Measurements from ENCODE around the gene SLC12A5.
"Not testable (repeated sequence)": the region's sequence is repeated elsewhere in the genome, so short reads cannot be mapped to it uniquely, and the experiment has no call there.

SLC12A5 gene

DNA sequence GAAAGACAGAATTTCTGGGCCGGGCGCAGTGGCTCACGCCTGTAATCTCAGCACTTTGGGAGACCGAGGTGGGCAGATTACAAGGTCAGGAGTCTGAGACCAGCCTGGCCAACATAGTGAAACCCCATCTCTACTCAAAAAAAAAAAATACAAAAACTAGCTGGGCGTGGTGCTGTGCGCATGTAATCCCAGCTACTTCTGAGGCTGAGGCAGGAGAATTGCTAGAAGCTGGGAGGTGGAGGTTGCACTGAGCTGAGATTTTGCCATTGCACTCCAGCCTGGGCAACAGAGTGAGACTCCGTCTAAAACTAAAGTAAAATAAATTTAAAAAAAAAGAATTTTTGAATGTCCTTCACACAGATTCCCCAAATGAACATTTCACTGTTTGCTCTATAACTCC is 71.4 kb downstream of the SLC12A5 start:
- not testable (repeated sequence) for H3K4me1 ChIP-seq (ENCODE audit: control insufficient read depth, insufficient read depth, low read length, poor library complexity, severe bottlenecking); H3K27ac ChIP-seq (ENCODE audit: insufficient read depth, low read length, poor library complexity, severe bottlenecking); H3K36me3 ChIP-seq (ENCODE audit: control insufficient read depth, insufficient read depth, low read length); DNase-seq; H3K4me3 ChIP-seq (ENCODE audit: insufficient read depth, low read depth, low read length, poor library complexity, severe bottlenecking); H3K9me3 ChIP-seq (ENCODE audit: control insufficient read depth, low read length)
- H3K27me3 ChIP-seq (replicated peaks; ENCODE audit: control insufficient read depth, insufficient read depth, low read length, poor library complexity, severe bottlenecking) = peaks cover 15% of the 10 kb centered on the region

DNA sequence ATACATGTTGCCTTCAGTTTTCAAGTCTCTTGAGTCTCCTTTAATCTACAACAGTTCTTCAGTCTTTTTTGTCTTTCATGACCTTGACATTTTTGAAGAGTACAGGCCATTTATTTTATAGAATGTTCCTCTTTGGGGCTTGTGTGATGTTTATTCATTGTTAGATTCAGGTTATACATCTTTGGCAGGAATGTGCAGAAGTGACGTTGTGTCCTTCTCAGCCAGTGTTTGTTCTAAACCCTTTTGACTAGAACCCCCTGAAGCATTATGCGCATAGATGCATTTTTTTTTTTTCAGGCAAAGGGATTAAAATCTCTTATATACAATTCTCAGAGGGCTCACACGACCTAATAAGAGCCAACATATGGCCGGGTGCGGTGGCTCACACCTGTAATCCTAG is 72.0 kb downstream of the SLC12A5 start:
- no peak overlapping the region for H3K27ac ChIP-seq (ENCODE audit: insufficient read depth, low read length, poor library complexity, severe bottlenecking)
- H3K27me3 ChIP-seq (replicated peaks; ENCODE audit: control insufficient read depth, insufficient read depth, low read length, poor library complexity, severe bottlenecking) = peaks cover 15% of the 10 kb centered on the region
- no peak overlapping the region for H3K4me3 ChIP-seq (ENCODE audit: insufficient read depth, low read depth, low read length, poor library complexity, severe bottlenecking)
- DNase-seq = no peak
- no peaks in the 10 kb centered on the region for H3K9me3 ChIP-seq (ENCODE audit: control insufficient read depth, low read length)
- H3K4me1 ChIP-seq (ENCODE audit: control insufficient read depth, insufficient read depth, low read length, poor library complexity, severe bottlenecking) = no peaks in the 10 kb centered on the region
- H3K36me3 ChIP-seq (ENCODE audit: control insufficient read depth, insufficient read depth, low read length) = no peaks in the 10 kb centered on the region

DNA sequence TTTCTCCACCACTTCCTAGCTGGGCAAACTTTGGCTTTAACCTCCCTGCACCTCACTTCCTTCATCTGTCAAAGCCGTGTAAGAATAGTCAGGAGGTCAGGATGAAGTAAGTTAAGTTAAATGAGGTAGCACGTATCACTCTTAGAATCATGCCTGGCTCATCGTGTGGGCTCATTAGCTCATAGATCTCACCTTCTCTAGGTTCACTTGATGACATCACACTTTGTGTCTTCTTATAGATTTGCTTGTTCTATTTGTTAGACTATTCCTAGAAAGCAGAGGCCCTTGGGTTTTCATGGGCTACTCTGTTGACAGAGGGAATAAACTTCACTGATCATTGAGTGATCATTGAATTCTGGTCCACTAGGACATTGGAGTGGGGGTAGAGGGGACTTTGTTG is 72.9 kb downstream of the SLC12A5 start:
- H3K4me3 ChIP-seq (ENCODE audit: insufficient read depth, low read depth, low read length, poor library complexity, severe bottlenecking) = no peak overlapping the region
- no peak overlapping the region for H3K27ac ChIP-seq (ENCODE audit: insufficient read depth, low read length, poor library complexity, severe bottlenecking)
- no peaks in the 10 kb centered on the region for H3K36me3 ChIP-seq (ENCODE audit: control insufficient read depth, insufficient read depth, low read length)
- H3K4me1 ChIP-seq (ENCODE audit: control insufficient read depth, insufficient read depth, low read length, poor library complexity, severe bottlenecking) = no peaks in the 10 kb centered on the region
- DNase-seq = no peak
- H3K9me3 ChIP-seq (ENCODE audit: control insufficient read depth, low read length) = no peaks in the 10 kb centered on the region
- H3K27me3 ChIP-seq (replicated peaks; ENCODE audit: control insufficient read depth, insufficient read depth, low read length, poor library complexity, severe bottlenecking) = peaks cover 16% of the 10 kb centered on the region

DNA sequence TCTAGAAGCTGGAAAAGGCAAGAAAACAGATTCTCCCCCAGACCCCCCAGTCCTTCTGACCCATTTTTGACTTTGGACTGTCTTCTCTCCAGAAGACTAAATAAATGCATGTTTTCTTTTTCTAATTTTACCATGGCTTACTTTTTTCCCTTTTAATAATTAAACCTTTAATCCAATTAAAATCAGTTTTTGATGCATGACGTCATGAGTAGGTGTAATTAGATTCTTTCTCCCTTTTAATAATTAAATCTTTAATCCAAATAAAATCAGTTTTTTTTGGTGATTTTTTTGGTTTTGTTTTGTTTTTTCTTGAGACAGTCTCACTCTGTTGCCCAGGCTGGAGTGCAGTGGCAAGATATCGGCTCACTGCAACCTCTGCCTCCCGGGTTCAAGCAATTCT is 73.9 kb downstream of the SLC12A5 start:
- H3K27me3 ChIP-seq (replicated peaks; ENCODE audit: control insufficient read depth, insufficient read depth, low read length, poor library complexity, severe bottlenecking) = peaks cover 17% of the 10 kb centered on the region
- H3K36me3 ChIP-seq (ENCODE audit: control insufficient read depth, insufficient read depth, low read length) = no peaks in the 10 kb centered on the region
- no peaks in the 10 kb centered on the region for H3K4me1 ChIP-seq (ENCODE audit: control insufficient read depth, insufficient read depth, low read length, poor library complexity, severe bottlenecking)
- DNase-seq = no peak
- no peaks in the 10 kb centered on the region for H3K9me3 ChIP-seq (ENCODE audit: control insufficient read depth, low read length)
- H3K27ac ChIP-seq (ENCODE audit: insufficient read depth, low read length, poor library complexity, severe bottlenecking) = no peak overlapping the region
- H3K4me3 ChIP-seq (ENCODE audit: insufficient read depth, low read depth, low read length, poor library complexity, severe bottlenecking) = no peak overlapping the region

DNA sequence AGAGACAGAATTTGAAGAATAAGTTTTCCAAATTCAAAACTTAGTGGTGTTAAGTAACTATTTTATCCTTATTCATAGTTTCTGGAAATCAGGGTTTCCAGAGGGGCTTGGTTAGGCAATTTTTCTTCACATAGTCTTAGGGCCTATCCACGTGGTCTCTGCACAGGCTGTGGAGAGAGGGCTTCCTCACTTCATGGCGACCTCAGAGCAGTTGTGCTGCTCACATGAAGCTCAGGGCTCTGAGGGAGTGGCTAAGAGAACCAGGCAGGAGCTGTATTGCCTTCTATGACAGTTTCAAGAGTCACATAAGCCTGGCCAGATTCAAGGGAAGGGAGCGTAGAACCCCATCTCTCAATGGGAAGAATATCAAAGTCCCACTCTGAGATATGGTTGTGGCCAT is 75.2 kb downstream of the SLC12A5 start:
- Histone ChIP-seq H3K4me1 (ENCODE audit: control insufficient read depth, insufficient read depth, low read length, poor library complexity, severe bottlenecking) (no peaks in the 10 kb centered on the region), H3K27ac (ENCODE audit: insufficient read depth, low read length, poor library complexity, severe bottlenecking) (no peak overlapping the region), H3K27me3 (replicated peaks; ENCODE audit: control insufficient read depth, insufficient read depth, low read length, poor library complexity, severe bottlenecking) (peaks cover 14% of the 10 kb centered on the region), H3K9me3 (ENCODE audit: control insufficient read depth, low read length) (no peaks in the 10 kb centered on the region), H3K36me3 (ENCODE audit: control insufficient read depth, insufficient read depth, low read length) (no peaks in the 10 kb centered on the region), H3K4me3 (ENCODE audit: insufficient read depth, low read depth, low read length, poor library complexity, severe bottlenecking) (no peak overlapping the region)
- DNase-seq = no peak

DNA sequence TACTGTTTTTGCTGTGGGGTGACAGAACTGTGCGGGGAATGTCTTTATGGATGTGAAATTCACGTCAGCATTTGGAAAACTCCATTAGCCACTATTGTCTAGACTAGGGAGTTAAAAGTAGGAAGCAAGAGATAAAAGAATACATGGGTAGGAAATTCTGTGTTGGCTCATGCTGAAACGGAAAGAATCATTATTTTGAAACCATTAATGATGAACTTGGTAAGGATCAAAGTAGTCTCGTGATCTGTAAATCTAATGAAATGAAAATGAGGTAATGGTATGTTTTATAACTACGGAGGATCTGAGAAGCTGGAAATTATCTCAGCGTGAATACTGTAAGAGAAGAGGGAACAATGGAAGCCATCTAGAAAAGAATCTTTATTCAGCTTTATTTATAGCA is 78.0 kb downstream of the SLC12A5 start:
- Histone ChIP-seq H3K4me3 (ENCODE audit: insufficient read depth, low read depth, low read length, poor library complexity, severe bottlenecking) (no peak overlapping the region), H3K27ac (ENCODE audit: insufficient read depth, low read length, poor library complexity, severe bottlenecking) (no peak overlapping the region), H3K36me3 (ENCODE audit: control insufficient read depth, insufficient read depth, low read length) (no peaks in the 10 kb centered on the region), H3K27me3 (replicated peaks; ENCODE audit: control insufficient read depth, insufficient read depth, low read length, poor library complexity, severe bottlenecking) (peaks cover 7% of the 10 kb centered on the region), H3K9me3 (ENCODE audit: control insufficient read depth, low read length) (no peaks in the 10 kb centered on the region), H3K4me1 (ENCODE audit: control insufficient read depth, insufficient read depth, low read length, poor library complexity, severe bottlenecking) (no peaks in the 10 kb centered on the region)
- DNase-seq = no peak

DNA sequence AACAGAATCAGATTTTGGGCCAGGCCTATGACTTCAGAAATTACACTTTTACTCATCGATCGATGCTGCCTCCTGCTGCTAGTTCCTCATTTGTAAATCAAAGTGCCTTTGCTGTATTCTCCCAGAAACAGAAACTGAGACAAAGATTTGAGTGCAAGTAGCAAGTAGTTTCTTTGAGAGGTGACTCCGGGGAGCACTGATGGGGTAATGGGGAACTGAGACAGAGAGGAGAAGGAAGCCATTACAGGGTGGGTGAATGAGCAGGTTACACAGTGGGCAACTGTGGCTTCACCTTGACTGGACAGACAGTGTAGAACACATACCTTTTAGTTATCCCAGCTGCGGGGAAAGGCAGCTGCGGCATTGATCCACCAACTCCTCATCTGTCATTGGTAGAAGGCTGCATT is 79.4 kb downstream of the SLC12A5 start:
- peaks cover 7% of the 10 kb centered on the region for H3K27me3 ChIP-seq (replicated peaks; ENCODE audit: control insufficient read depth, insufficient read depth, low read length, poor library complexity, severe bottlenecking)
- no peak for DNase-seq
- H3K4me3 ChIP-seq (ENCODE audit: insufficient read depth, low read depth, low read length, poor library complexity, severe bottlenecking) = no peak overlapping the region
- H3K4me1 ChIP-seq (ENCODE audit: control insufficient read depth, insufficient read depth, low read length, poor library complexity, severe bottlenecking) = no peaks in the 10 kb centered on the region
- no peak overlapping the region for H3K27ac ChIP-seq (ENCODE audit: insufficient read depth, low read length, poor library complexity, severe bottlenecking)
- no peaks in the 10 kb centered on the region for H3K9me3 ChIP-seq (ENCODE audit: control insufficient read depth, low read length)
- no peaks in the 10 kb centered on the region for H3K36me3 ChIP-seq (ENCODE audit: control insufficient read depth, insufficient read depth, low read length)

DNA sequence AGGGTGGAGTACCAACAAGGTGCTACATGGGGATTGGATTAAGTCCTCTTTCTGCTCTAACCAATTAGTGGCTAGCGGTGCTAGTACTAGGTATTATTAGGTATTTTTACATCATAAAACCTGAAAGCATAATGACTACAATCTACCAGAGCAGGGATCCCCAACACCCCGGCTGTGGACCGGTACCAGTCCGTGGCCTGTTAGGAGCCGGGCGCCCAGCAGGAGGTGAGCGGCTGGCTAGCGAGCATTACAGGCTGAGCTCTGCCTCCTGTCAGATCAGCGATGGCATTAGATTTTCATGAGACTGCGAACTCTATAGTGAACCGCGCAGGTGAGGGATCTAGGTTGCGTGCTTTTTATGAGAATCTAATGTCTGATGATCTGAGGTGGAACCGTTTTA is 80.0 kb downstream of the SLC12A5 start:
- Histone ChIP-seq H3K27ac (ENCODE audit: insufficient read depth, low read length, poor library complexity, severe bottlenecking) (no peak overlapping the region), H3K27me3 (replicated peaks; ENCODE audit: control insufficient read depth, insufficient read depth, low read length, poor library complexity, severe bottlenecking) (peaks cover 7% of the 10 kb centered on the region), H3K4me1 (ENCODE audit: control insufficient read depth, insufficient read depth, low read length, poor library complexity, severe bottlenecking) (no peaks in the 10 kb centered on the region), H3K9me3 (ENCODE audit: control insufficient read depth, low read length) (no peaks in the 10 kb centered on the region), H3K4me3 (ENCODE audit: insufficient read depth, low read depth, low read length, poor library complexity, severe bottlenecking) (no peak overlapping the region), H3K36me3 (ENCODE audit: control insufficient read depth, insufficient read depth, low read length) (no peaks in the 10 kb centered on the region)
- no peak for DNase-seq

All from effector memory CD4-positive, alpha-beta T cell (primary cell).